GM19467 (cell line): ENCODE measurements around the gene ERBB4.
"Not testable (repeated sequence)": the region's sequence is repeated elsewhere in the genome, so short reads cannot be mapped to it uniquely, and the experiment has no call there.

Experiments
- ATAC-seq: cut with Tn5 transposase; IDR thresholded peaks from one replicate; pipeline ENCODE4 v1.9.1; 2021; ENCODE audit warnings: mild to moderate bottlenecking, moderate library complexity; ENCODE audit not compliant: unreplicated experiment

The ERBB4 gene

DNA sequence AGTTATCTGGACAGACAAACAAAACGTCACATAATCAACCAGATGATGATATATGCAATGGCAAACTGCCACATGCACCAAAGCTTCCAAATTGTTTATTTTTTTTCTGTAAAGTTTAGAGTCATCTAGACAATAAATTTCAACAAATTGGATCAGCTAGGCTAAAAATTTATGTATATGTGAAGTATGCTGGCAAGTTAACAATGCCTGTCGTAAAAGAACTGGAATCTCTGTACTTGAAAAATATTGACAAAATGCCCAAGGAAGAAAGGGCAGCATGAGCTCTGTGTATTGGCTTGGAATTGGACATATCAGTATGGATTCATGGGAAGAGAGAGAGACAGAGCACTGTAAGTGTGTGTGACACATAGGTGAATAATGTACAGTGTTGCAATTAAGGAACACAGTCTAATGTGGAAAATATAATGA is 309.8 kb downstream of the ERBB4 start:
- ATAC-seq = no peak

DNA sequence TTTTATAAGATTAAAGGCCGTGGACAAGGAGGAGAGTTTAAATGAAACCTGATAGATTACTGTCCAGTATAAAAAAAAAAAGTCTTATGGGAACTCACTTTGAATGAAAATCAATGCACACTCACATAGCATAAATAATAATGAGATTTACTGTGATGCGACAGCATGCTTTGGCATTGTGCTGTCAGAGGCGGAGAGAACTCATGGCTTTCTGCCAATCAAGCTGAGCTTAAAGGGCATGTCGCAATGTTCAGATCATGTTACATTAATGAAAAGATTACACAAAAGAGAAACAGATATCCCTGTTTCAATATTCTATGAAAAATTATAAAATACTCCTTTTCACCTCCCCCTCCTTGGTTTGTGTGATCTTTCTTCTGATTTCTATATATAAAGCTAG is 310.8 kb downstream of the ERBB4 start:
- no peak for ATAC-seq

DNA sequence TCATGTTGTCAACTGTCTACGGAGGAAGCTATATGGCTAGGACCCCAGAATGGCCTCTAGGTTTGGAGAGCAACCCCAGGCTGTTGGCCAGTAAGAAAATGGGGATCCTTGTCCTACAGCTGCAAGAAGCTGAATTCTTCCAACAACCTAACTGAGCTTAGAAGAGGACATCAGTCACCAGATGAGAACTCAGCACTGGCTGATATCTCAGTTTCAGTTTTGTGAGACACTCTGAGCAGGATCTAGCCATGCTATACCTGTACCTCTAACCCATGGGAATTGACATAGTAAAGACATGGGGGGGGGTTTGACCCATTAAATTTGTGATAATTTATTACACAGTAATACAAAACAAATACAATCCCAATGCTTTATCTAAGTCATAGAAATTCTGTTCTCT is 312.5 kb downstream of the ERBB4 start:
- ATAC-seq = no peak

DNA sequence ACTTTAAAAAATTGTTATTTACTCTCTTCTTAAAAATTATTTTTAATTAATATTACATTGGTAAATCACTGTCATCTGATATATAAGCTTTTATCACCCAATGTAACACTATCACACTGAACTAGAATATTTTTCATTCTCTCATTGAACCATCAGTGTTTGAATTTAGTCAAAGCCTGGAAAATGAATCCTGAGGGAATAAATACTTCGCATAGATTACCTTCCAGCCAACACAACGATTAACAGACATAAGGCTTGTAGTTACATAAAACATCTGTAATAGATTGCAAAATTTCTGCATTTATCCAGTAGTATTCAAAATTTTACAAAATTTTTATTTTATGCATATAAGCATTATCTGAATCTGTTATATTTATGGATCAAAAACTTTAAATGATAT is 314.9 kb downstream of the ERBB4 start:
- ATAC-seq = no peak

DNA sequence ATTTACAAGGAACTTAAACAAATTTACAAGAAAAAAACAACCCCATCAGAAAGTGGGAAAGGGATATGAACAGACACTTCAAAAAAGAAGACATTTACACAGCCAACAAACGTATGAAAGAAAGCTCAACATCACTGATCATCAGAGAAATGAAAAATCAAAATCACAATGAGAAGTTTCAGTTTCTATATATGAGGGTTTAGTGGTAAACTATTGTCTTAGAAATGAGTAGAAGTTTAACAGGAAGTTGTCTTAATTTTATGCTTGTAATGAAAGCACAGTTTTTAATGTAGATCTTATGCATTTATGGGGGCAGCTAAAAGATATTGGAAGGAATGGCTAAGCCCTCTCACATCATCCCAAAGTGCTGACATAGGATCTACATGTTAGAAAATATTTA is 325.4 kb downstream of the ERBB4 start:
- no peak for ATAC-seq

DNA sequence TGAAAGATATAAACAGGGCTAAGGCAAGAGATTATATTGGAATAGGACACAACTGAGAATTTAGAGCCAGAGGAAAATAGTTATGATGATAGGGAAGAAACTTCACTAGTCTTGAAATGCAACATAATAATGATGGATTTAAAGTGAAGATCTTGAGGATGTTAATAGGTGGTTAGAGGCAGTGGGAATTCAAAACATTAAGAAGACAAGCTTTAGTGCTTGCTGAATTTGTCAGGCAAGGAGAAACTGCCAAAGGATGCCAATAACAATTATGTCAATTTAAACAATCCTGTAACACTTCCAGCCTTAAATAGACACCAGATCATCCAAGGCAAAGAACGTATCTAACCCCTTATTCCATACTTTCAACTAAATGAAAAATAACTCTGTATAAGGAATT is 330.1 kb downstream of the ERBB4 start:
- no peak for ATAC-seq

DNA sequence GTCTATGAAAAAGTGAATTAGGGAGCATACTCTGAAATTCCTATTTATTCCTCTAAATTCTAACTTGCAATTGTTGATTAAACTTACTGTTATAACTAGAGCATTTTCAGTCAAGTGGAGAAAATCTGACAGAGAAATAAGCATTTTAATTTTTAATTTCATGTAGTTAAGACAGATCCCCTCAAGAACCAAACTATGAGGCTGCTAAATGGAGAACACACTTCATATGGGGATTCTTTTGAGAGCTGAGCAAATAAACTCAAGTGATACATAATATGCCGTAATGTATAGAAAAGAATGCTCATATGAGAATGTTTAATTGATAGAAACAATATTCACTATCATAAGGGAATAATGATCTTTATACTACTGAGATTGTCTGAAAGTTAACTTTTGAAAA is 340.8 kb downstream of the ERBB4 start:
- no peak for ATAC-seq

DNA sequence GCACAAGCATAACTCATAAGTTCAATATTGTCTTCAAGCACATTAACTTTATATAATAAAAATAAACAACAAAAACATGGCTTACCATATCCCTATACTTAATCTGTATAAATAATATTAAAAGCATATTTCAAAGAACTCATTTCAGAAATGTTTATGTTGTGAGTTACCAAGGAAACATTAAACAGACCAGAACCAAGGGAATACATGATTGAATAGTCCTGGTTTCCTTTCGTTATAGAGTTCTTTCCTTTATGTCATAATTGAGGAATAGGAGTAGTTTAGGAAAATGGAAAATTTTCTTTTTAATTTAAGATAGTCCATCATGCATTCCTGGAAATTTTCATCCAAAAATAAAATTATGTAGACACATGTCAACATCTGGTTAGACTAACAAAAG is 343.0 kb downstream of the ERBB4 start:
- no peak for ATAC-seq

DNA sequence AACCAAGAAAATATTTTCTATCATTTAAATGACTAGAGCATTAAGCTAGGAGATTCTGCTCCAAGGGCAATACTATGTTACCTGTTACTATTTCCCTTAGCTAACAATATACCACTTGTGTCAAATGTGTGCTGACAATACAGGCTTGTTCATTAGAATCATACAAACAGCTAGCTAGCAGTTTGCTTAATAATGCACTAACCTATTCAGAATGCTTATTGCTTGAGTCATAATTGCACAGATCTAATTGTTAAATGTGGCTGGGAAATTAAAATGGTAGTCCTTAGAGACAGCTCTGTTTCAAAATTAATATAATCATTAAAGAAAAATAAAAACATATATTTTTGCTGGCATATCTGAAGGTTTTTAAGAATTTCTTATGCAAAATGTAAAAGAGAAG is 344.2 kb downstream of the ERBB4 start:
- ATAC-seq = no peak

DNA sequence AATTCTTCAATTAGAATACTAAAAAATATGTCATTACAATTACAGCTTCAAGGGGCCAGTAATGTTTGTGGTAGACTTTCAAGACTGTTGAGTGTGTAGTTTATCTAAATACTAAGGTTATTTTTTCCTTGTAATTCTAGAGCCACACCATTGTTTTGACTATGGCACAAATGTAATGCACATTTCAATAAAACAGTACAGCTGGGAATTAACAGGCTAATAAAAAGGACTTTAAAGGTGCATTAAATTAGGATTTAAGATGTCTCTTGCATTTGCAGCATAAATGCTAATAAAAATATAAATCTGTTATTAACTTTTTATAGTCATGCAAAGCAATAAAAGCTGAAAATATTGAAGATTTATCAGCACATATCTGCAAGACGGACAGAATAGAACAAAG is 344.8 kb downstream of the ERBB4 start:
- no peak for ATAC-seq

DNA sequence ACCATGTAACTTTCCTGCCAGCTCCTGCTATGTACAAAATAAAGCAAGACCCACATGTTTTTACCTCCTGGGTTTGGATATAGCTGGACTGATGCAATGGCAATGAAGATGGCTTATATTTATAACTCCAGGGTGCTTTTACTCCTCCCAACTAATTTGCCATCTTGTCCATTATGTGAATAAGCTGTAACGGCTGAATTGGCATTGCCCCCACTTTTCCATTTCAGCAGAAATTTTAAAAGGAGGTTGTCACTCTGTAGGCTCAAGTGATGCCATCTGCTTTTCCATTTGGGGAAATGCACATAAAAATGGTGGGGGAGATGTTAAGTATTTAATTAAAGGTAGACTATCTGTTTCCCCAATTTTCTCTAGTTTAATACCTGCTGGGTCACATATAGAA is 345.5 kb downstream of the ERBB4 start:
- no peak for ATAC-seq

DNA sequence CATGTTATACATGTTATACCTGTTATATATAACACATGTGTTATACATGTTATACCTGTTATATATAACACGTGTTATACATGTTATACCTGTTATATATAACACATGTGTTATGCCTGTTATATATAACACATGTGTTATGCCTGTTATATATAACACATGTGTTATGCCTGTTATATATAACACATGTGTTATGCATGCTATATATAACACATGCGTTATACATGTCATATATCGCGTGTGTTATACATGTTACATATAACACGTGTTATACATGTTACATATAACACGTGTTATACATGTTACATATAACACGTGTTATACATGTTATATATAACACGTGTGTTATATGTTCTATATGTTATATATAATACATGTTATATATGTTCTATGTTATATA is 347.2 kb downstream of the ERBB4 start:
- ATAC-seq = not testable (repeated sequence)

DNA sequence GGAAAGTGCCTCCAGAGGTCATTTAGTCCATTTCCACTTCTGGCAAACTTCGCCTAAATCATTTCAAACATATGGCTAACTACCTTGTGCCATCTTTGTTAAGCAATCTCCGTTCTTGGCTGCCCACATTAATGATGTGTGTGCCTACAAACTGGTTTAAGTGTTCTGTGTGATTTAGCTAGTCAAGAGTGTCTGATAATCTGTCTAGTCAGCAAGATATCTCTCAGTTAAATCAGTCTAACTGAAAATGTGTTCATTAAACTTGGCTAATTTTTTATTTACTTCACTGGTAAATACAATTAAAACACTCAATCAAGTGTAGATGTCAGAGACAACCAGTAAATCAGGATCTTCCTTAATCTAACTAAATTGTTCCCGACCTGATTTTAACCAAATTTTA is 352.4 kb downstream of the ERBB4 start:
- no peak for ATAC-seq

DNA sequence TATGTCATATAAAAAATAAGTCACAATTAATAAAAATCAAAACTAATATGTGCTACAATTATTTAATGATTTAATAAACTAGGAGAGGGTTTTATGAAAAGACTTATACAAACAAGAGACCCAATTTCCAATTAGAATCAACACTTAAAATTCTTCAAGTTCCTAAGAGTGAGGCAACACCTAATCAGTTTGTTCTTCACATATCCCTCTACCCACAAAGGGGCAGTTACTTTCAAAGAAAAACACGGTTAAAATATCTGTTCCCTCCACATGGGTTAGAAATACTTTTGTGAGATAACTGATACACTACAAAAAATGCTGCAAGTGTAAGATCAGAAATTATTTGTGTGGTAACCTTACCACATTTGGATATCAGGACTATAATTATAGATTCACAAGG is 357.0 kb downstream of the ERBB4 start:
- no peak for ATAC-seq

DNA sequence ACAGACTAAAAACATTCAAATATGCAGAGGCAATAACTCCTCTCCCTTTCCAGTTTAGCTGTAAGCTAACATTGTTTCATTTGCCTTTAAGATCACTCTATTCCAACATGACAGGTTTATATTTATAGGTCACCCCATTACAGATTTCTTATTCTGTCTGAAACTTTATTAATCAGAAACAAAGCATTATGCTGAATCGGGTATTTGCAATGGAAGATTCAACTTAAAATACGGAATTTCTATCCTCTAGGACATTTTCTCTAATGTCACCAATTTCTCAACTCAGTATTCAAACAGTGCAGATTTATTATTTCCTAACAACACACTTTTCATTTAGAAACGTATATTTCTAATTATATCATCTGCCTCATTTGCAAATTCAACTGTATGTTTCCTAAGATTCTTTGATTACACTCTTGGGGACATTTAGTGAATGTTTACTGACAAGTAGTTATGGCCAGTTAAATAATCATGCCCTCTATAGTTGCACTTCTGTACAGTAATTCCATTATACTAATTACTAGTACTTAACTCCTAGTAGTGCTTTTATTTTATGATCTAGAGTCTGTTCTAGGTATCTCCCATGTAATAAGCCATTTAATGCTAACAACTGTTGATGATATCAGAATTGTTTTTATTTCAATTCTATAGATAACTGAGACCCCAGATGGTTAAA is 358.1 kb downstream of the ERBB4 start:
- ATAC-seq = no peak

DNA sequence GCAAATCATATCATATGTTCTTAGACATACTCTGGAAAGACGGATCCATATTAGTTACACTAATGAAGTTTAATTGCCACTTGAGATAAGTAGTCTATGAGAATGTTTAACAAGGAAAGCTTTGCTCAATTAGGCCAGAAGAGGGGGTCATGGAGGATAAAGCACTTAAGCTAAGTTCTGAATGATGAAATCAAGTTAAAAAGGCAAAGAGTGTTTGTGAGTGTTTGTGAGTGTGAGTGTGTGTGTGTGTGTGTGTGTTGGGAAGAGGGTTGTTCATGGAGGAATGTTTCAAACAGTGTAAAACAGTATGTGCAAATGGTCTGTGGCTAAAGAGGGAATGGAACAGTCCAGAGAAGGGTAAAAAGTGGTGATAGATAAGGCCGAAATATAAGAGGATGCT is 360.9 kb downstream of the ERBB4 start:
- no peak for ATAC-seq

DNA sequence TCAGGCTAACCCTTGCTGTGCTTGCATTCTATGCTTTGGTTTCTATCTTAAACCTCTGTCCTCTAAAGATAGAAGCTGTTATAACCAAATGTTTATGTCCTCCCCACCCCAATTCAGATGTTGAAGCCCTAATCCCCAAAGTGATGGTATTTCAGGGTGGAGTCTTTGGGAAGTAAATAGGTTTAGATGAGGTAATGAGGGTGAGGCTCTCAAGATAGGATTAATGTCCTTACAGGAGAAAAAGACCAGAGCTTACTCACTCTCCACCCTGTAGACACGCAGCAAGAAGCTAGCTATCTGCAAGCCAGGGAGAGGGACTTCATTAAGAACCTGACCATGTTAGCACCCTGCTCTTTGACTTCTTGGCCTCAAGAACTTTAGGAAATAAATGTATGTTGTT is 362.5 kb downstream of the ERBB4 start:
- ATAC-seq = no peak

DNA sequence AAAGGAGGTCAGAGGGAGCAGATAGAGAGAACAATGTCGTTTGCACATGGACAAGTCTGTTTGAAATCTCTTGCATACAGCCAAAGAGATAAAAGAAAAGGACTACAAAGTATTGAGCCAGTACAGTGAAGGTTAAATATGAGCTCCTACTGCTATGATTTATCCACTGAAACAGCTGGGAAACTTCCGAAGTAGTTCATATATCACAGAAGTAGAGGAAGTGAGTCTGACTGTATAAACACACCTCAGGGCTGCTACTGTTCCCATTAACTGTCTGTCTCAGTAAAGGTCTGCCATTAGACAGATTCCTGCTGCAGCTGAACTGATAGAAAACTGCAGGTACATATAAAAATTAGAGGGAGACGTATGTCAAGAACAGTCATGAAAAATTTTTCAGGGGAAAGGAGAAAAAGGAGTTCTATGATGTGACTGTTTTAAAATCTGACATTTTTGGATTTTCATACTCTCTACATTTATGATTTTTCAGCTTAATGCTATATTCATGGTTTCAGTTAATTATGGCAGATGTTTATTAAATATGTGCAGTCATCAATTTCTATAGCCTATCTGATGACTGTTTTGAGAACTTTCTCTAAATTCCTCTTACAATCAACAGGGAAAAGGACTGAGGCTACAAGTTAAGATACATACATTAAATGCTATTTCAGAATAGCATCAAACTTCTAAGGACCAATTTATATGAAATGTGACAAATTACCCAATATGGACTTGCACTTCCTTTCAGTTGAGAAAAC is 364.7 kb downstream of the ERBB4 start:
- ATAC-seq = no peak

DNA sequence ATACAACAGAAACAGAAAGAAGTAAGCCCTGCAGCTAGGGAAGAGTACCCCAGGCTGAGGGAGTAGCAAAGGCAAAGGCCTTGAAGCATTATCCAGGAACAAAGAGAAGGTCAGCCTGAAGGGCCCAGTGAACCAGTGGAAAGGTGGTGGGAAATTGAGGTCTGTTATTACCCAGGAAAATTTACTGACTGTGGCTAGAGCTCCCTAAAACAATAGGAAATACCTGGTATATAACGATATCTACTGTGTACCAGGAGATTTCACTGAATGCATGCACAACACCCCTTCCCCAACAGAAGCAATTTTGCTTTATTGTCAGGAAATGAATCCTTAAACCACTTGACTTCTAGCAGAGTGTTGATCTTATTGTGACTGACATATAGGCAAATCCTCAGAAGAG is 365.3 kb downstream of the ERBB4 start:
- no peak for ATAC-seq

DNA sequence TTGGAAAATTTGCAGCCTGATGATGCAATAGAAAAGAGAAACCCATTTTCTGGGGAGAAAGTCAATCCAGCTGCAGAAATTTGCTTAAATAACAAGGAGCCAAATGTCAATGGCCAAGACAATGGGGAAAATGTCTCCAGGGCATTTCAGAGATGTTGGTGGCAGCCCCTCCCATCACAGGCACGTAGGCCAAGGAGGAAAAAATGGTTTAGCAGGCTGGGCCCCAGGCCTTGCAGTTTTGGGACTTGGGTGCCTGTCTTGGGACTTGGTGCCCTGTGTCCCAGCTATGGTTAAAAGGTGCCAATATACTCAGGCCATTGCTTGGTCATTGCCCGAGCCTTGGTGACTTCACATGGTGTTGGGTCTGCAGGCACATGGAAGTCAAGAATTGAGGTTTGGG is 368.2 kb downstream of the ERBB4 start:
- no peak for ATAC-seq

DNA sequence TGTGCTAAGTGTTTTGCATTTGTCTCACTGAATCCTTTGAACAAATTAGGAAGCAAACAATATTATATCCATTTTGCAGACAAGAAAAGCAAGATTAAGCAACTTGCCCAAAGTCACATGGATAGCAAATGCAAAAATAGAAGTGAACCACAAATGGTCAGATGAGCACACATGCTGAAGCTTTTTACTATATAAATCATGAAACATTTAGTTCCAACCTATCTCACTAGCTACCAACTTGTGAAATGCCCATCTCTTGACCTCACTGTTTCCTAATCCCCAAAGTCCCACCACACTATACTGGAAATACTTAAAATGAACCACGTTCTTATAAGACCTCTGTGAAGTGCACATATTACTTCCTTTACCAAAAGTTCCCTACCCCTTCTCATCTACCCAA is 380.5 kb downstream of the ERBB4 start:
- ATAC-seq = no peak

DNA sequence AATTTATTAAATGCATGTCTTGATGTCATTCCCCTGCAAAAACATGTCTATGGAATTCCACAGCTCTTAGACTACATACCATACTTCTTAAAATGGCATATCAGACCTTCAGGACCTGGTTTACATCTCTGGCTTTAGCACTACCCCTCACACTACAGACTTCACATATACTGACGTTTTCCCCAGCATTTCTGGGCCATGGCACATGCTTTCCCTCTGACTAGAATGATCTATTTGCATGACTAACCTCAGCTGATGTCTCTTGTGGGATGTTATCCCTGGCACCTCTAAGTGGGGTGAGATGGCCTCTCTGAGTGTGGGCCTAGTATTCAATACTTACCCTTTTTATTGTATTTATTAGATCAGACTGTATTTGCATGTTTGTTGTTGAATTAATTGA is 381.6 kb downstream of the ERBB4 start:
- ATAC-seq = no peak

DNA sequence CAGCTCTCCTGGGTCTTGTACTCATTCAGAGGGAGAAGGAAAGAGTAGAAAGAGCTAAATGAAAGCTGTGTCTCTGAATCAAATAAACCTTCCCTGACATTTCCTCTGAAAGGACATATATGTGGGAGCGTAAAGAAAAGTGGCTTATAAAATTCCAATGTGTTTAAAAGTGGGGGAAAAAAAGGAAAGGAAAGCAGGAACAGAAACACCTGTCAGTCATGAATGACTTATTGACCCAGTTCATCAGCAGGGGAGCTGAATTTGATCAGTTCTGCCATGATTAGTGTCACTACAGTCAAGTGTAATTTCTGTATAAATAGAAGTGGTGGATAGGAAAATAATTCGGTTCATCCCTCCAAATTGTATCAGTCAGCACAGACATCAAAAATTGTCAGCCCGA is 382.5 kb downstream of the ERBB4 start:
- no peak for ATAC-seq
